HG03342 (cell line): ENCODE measurements around the gene AUTS2.
A peak's percentile ranks its signal among the peaks of the same experiment; 100 is the strongest.
"Not testable (repeated sequence)": the region's sequence is repeated elsewhere in the genome, so short reads cannot be mapped to it uniquely, and the experiment has no call there.

ENCODE experiments used
- ATAC-seq: cut with Tn5 transposase; IDR thresholded peaks from one replicate; pipeline ENCODE4 v1.9.1; 2021; ENCODE audit warnings: mild to moderate bottlenecking, moderate library complexity; ENCODE audit not compliant: unreplicated experiment

The AUTS2 gene

GRCh38 chr7:70706698-70707097, 1108.4 kb downstream of the AUTS2 start:
- ATAC-seq, result no peak

DNA sequence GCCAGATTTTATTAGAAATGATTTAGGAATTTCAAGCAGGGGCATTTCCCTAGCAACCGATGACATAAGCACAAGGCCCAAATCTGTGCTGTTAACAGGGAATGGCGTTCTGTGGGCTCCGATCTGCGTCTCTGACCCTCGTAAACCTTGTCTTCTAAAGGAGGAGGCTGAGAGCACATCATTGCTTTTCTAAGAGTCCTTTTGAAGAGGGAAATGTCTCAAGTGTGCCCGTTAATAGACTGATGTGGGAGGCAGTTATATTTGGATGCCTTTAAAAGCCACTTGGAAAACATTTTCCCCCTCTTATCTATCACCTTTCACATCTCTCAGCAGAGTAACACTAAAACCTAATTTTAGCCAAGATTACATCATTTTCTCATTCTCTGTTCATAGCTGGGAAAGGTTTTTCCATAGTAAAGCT, 1109.6 kb downstream of the AUTS2 start:
- no peak for ATAC-seq

GRCh38 chr7:70710011-70710480, 1111.8 kb downstream of the AUTS2 start:
- no peak for ATAC-seq

- ATAC-seq, result no peak
These were observed 1112.4 kb downstream of the AUTS2 start for GRCh38 chr7:70710651-70711050.

- no peak for ATAC-seq
These were observed 1113.2 kb downstream of the AUTS2 start for GRCh38 chr7:70711452-70711851.

DNA sequence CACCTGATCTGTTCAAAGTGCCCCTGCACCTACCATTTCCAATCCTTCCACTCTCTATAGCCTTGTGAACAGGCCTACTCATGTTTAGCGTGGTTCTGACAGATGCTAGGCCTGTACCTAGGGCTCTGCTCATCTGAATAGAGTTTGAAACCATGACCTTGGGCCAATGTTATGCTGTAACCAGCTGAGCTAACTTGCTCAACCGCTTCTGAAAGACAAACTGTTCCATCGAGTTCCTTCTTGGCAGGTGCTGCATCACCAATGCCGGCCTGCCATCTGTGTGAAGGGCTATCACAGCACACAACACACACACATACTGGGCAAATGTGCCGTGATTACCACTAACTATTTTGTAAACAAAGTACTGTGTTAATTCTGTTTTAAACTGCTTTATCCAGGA, 1114.7 kb downstream of the AUTS2 start:
- ATAC-seq, result no peak

DNA sequence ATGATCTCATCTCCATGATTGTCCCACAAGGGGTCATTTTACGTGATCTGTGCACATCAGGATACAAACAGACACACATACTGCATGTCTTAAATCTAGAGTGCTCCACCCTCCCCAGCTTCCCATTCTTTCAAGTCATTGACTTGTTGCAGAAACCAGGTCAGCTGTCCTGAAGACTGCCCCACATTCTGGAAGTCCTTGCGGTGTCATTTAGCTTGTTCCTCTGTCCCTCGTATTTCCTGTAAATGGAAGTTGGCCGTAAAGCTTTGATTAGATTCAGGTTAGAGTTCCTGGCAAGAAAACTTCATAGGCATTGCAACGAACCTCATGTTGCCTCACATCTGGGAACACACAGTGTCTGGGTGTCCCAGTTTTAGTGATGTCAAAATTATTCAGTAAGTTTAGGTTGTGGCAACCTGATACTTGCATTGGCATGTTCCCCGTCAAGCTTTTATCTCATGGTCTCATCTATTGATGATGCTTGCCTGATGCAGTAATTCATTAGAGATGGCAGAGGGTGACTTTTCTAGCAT, 1116.3 kb downstream of the AUTS2 start:
- no peak for ATAC-seq

DNA sequence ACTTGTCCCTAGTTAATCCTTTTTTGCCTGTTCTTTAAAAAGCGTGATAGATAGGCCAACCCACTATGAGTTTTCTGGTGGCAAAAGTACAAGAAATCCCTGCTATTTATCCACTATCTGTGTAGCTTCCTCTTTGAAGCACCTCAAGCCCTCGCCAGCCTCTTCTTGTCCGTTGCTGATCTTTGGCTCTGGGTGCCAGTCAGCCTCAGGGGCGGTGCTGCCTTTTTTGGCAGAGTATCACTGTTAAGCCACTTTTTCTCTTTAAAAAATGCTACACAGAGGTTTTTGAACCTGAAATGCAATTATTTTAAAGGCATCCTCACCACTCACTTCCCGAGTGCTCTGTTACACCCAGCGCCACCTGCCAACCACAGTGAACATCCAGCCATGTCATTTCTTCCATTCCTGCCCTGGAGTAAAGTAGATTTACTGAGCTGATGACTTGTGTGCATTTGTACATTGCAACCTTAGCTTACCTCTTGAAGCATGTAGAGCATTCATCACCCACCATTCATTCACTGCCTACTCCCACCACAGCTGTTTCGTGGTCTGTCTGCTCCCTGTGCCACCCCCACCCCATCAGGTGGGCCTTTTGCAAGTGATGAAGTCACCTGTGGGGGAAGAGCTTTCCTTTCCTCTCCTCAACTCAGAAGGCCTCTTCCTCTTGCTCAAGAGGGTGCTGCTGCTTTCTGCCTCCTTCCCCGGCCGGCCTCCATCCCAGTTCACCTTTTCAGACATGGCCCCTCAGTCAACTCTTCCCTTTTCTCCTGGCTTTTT, 1119.5 kb downstream of the AUTS2 start:
- no peak for ATAC-seq

DNA sequence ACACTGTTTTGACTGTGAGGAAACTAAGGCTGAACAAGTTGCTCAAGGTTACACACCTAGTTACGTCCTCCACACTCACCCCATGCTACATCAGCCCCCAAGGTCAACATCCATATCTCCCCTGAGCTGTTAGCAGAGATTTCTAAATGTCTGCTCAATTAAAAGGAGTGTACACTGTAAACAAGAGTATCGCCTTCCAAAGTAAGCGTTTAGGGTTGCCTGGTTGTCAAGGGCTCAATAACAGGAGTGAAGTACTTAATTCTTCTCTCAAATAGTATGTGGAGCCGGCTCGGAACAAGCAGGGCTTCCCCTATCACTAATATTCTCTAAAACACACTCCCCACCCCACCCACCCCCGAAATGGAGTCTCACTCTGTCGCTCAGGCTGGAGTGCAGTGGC, 1120.8 kb downstream of the AUTS2 start:
- ATAC-seq, result no peak

DNA sequence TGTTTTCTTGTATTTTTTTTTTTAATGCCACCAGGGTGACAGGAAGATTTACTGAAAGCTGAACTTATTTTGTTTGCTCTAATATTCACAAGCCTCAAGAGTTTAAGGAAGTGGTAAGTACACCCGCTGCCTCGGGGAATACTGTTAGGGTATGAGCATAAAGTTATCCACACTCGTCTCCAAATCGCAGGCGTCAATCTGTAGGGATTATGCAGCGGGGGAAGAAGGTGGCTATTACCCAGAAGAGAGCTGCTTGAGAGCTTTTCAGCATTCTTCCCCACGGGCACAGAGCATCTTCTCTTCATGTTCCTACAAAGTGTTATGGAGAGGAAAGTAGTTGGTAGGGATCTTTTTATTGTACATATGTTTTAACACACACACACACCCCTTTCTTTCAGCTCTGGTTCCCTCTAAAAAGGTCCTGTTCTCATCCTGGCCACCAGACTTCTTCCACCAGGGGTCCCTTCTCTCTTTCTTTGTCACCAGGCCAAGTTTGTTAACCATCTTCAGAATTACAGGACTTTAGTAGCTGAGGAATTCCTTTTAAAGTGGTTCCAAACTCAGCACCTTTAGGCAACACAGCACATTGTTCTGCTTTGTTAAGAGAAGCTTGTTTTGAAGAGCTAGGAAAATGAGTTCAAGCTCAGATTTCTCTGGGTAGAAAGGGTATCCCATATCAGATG, 1122.1 kb downstream of the AUTS2 start:
- no peak for ATAC-seq

DNA sequence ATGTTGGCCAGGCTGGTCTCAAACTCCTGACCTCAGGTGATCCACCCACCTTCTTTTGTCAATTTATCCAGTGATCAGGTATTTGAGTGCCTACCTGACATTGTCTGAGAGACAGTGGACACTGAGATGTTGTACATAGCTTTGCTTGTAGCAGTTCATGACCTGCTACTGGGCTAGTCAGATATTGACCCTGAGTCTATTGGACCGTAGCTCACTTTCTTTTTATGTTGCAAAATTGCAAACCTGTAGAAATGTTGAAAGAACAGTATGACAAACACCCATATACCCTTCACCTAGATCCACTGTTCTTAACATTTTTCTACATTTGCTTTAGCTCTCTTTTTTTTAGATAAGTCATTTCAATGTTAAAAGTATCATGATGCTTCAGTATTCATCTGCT, 1123.2 kb downstream of the AUTS2 start:
- no peak for ATAC-seq

- ATAC-seq, result no peak
These were observed 1125.1 kb downstream of the AUTS2 start for GRCh38 chr7:70723339-70723738.

- ATAC-seq, result no peak
These were observed 1127.2 kb downstream of the AUTS2 start for GRCh38 chr7:70725448-70725847.

- no peak for ATAC-seq
These were observed 1128.0 kb downstream of the AUTS2 start for GRCh38 chr7:70726294-70726693.

DNA sequence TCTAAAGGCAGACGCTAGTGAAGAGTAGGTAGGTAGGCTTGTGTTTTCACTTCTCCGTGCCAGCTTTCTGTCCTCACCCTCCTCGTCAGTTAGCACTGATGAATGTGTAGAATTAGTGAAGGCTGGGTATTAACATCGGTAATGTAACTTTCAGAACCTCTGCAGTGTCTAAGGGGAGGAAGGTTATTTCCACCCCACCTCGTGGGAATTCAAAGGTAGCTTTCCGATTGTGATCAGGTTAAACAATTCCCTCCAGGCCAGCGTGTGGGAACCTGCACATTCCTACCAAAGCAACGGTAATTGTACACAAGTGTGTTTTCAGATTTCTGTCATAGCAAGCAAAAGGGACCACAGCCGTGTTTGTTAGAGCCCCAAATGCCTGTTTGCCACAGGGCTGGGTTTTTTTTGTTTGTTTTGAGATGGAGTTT, 1128.7 kb downstream of the AUTS2 start:
- ATAC-seq, result peak; percentile 56

DNA sequence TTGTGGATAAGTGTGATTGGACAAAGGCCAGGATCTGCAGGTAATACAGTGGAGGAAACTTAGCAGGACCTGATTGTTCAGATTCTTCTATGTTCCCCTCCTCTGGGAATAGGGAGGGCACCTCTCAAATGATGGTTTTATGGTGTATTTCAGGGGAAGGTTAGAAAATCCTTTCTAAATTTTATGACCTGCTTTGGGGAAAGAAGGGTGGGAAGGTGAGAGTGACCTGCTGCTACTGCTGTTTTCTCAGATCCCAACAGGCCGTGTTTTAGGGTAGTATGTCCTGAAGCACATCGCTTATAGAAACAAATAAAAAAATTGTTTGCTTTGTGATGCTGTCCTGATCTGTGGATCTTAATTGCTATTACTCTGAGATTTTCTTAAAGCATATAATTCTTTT, 1129.6 kb downstream of the AUTS2 start:
- no peak for ATAC-seq

GRCh38 chr7:70728872-70729552, 1130.7 kb downstream of the AUTS2 start:
- ATAC-seq, result no peak

DNA sequence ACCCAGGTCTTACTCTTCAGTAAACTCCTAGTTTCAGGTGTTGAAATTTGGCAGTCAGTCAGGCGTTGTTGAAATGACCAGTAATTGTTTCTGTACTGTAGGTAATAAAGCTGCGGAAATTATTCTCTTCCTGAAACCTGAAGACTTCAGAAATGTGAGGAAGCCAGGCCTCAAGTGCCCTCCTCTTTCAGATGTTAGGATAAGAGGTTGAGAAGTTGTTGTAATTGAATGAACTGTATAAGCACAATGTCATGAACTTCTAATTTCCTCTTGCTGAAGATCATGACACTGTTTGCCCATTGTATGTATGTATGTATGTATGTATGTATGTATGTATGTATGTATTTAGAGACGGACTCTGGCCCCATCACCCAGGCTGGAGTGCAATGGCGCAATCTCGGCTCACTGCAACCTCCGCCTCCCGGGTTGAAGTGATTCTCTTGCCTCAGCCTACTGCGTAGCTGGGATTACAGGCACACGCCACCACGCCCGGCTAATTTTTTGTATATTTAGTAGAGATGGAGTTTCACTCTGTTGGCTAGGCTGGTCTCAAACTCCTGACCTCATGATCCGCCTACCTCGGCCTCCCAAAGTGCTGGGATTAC, 1131.4 kb downstream of the AUTS2 start:
- ATAC-seq, result not testable (repeated sequence)

DNA sequence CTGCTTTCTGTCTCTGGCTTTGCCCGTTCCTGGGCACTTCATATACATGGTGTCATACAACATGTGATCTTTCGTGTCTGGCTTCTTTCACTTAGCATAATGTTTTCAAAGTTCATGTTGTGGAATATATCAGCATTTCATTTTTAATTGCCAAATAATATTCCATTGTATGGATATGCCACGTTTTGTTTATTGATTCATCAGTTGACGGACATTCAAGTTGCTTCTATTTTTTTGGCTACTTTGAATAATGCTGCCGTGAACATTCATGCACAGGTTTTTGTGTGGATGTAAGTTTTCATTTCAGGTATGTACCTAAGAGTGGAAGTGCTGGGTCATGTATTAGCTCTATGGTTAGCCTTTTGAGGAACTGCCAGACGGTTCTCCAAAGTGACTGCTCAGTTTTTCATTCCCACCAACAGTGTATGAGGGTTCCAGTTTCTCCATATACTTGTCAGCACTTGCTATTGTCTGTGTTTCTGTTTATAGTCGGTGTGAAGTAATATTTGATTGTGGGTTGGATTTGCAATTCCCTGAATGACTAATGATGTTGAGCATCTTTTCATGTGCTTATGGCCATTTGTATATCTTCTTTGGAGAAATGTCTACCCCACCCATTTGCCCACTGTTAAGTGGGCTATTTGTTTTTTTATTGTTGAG, 1132.3 kb downstream of the AUTS2 start:
- no peak for ATAC-seq

DNA sequence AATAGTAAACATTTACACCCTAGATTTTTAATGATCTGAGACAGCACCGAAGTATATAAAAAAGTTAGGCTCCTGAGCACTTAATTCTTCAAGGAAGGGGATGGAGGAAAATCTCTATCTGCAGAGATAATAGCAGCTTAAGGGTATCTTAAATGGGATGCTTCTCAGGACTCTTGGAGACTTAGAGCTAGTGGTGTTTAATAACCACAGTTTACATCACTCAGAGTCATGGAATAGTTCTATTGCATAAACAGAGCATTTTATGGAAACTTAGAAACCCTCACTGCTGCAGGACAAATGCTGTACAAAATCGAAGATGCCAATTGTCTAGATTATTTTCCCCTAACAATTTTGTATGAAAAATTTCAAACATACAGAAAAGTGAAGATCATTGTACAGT, 1134.8 kb downstream of the AUTS2 start:
- ATAC-seq, result no peak

GRCh38 chr7:70734411-70734810, 1136.1 kb downstream of the AUTS2 start:
- ATAC-seq, result no peak
